GM12873 (cell line): ENCODE data around the gene PGM1.

ENCODE experiments used
- TF ChIP-seq, protein P1 (sequence below): IDR thresholded peaks from 2 replicates; pipeline ENCODE4 v1.5.1; 2012; ENCODE audit warnings: low read depth, mild to moderate bottlenecking, moderate library complexity, low read length, control low read depth; ENCODE audit not compliant: insufficient read depth; ENCODE audit errors: missing control alignments

The PGM1 gene

DNA sequence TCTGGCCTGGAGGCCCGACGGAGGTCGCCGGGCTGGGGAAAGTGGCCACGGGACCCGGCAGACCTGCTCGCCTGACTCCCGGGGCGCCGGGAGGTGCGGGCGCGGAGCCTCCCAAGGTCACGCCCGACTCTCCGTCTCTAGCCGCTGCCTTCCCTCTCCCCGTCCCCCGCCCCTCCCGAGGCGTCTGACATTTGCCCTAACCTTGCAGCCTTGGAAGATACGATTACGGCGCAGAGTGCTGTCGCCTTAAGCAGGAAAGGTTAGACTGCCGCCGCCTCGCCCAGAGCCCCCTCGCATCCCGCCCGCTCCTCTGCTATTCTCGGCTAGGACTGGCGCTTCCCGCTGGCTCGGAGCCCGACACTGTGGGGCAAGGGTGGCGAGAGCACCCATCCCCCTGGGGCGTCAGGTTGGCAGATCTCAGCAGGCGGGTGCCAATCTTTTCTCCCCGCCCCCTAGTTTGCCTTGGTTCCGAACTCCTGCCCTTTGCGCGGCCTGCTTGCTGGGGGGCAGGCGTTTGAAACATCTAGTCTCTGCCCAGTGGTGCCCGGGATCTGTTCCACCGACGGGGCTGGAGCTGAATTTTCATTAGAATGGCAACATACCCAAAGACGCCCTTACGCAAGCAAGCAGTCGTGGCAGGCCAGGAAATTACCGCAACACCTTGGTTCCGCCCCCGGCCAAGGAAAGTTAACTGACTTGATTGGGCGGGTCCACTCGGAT lies 835 bp downstream of the PGM1 start:
- TF ChIP-seq, protein P1, sequence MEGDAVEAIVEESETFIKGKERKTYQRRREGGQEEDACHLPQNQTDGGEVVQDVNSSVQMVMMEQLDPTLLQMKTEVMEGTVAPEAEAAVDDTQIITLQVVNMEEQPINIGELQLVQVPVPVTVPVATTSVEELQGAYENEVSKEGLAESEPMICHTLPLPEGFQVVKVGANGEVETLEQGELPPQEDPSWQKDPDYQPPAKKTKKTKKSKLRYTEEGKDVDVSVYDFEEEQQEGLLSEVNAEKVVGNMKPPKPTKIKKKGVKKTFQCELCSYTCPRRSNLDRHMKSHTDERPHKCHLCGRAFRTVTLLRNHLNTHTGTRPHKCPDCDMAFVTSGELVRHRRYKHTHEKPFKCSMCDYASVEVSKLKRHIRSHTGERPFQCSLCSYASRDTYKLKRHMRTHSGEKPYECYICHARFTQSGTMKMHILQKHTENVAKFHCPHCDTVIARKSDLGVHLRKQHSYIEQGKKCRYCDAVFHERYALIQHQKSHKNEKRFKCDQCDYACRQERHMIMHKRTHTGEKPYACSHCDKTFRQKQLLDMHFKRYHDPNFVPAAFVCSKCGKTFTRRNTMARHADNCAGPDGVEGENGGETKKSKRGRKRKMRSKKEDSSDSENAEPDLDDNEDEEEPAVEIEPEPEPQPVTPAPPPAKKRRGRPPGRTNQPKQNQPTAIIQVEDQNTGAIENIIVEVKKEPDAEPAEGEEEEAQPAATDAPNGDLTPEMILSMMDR: no peak

DNA sequence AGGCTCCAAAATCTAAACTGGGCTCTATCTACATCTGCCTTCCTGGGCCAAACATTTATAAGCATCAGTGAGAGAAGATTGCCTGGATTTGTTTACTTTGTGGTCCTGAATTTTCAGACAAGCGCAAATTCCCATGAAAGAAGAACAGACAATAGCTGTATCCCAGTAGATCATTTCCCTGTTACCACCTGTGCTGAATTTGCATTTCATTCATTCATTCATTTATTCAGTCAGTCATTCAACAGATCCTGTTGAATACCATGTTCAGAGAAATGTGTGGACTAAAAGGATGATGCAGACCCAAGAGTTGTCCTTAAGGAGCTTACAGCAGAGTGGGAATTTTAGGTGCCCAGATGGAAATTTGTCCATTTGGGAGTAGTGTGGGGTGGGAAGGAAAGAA lies 2.2 kb downstream of the PGM1 start:
- TF ChIP-seq, protein P1: no peak

DNA sequence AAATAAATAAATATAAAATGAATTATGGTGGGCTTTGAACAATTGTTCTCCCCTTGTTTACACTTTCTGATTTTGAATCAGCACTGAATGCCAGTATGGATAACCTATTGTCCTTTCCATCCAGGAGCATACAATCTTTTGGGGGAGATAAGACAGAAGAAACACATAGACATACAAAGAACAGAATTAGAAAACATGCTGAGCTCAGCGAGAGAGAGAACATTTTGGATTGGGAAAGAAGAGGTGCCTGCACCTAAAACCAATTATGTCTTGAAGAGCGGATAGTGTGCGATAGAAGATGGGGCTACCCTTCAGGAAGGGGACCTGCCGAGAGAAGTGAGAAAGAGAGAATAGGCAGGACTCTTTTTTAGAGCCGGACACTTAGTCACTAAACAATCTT lies 6.6 kb downstream of the PGM1 start:
- TF ChIP-seq, protein P1: no peak

DNA sequence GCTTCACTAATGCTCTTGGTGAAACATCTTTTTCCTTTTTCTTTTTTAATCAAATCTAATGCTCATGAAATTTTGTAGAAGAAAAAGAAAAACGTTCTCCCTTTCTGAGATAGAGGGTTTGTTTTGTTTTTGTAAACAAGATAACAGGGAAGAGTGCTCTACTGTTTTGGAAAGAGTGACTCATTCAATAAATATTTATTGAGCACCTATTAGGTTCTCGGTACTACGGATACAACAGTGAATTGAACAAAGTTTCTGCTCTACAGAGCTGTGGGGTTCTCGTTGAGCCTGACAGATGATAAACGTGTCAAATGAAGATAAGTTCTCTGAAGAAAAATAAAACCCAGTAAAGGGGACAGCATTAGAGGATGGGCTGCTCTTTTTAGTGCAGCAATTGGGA lies 7.0 kb downstream of the PGM1 start:
- TF ChIP-seq, protein P1: no peak

DNA sequence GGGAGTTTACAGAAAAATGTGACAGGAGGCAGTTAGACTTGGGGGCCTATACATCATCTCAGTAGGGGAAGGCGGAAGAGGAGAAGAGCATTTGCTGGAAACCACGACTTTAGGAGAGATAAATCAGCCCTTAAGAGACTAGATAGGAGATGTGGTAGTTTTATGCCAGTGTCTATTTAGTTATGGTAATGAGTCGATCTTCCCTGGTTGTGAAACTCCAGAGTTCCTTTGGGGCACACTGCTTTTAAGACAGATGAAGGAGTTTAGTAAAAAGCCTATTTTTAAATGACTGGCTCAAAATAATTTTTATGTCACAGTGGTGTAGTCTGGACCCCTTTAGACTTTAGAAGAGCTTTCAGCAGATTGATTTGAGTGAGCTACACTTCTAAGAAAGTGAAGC lies 7.8 kb downstream of the PGM1 start:
- TF ChIP-seq, protein P1: no peak

DNA sequence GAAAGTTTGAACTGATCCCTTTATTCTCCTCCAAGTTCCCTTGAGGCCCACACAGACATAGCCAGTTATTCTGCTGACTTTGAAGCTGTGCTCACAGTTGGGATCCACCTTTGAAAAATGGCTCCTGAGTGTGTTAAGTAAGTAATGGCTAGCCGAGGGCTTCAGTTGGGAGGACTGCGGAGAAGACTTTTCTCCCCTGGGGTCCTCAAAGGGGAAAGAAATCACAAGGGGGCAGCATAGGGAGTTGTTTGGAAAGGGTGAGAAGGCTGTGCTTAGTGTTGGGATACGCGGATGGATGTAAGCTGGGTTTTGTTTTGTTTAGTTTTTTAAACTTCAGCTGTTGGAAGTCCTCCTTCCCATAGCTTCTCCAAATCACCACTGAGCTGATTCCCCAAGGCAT lies 8.3 kb downstream of the PGM1 start:
- TF ChIP-seq, protein P1: no peak

DNA sequence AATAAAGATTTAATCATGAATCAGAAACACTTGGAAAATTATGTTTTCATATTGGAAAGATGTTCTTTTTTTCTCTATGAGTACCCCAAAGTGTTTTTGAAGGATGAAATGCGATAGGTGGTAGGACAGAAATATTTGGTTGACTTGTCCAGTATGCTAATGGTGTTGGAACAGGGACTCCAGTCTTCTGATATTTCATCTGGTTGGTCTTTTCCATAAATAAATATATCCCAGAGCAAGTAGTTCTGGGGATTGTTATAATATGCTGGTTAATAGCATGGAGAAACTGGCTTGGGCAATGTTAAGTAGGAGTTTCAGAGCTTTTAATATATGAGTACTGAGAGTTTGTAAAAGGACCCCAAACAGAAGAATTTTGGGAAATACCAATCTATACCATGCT lies 8.7 kb downstream of the PGM1 start:
- TF ChIP-seq, protein P1: no peak

DNA sequence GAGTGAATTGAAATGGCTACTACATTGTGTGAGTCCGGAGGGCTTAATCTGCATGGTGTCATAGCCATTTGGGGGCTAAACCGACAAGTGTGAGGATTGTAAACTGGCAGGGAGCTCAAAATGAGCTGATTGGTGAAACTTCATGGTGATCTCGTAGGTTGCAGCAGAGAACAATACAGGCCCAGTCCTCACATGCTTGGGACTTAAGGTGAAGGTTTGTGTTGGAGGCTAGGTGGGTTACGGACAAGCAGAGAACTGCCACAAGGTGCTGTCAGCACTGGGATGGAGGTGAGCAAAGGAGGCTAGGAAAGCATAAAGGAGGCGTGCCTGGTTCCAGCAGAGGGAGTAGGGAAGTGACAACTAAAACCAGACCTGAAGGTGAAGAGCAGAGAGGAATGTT lies 9.4 kb downstream of the PGM1 start:
- TF ChIP-seq, protein P1: no peak
